Measurements from ENCODE around the gene ACSS1.

ACSS1 gene

DNA sequence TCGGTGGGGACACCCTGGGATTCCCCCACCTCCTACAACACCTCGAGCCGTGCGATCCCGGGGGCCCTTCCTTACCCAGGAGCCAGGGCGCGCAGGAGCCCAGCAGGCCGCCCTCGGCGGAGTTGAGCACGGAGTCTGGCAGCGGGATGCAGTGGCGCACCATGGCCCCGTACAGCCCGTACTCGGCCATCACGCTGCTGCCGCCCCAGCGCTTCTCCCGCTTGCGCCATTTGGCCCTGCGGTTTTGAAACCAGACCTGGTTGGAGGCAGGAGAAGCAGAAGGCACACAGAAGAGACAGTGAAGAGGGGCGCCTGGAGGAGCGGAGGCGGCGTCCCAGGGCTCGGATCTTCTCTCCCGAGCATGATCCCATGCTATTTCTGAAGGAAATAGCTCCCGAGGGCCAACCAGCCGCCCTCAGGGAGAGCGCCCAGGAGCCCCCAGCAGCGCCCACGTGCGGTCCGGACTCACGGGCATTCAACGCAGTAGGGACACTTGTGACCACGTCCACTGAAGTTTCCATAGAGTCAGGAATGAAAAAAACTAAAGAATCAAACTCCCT lies 19.8 kb upstream of the ACSS1 start:
- peak; percentile 70 for DNase-seq

DNA sequence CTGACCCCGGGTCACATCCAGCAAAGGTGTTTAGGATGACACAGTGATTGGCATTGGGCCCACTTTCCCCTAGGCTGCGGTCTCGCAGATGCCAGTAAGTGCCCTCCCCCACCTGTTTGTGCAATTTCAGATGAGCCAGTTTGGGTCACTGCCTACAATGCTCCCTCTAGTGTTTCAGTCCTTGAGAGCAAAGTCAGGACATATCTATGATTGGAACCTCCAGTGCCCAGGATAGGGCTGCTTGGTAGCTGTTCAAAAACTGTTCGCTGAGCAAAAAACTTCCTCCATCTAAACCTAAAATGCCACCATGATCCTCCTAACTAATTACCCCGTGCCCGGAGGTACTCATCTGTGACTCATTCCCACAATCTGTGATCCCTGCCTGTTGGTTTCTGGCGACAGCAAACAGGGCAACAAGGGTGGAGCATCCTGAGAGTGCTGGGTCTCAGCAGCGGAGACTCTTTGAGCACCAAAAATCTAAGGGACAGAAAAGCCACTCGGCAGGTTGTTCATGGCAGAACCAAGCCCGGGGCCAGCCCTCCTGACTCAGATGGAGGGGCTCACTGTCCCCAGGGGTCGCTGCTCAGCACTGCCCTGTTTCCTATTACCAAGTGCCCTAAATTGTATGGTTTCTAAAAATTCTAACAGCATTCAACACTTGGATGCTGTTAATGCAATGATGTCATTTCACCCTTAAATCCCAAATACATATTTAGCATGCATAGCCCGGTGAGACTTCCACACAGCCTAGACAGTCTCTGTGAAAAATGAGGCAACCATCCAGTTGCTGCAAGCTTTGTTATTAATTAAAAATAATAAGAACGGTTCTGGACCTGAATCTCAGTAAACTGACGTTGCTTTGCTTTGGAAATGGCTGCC lies 19.0 kb upstream of the ACSS1 start:
- DNase-seq: peak; percentile 91

GRCh38 chr20:25076201-25076600 lies 18.3 kb upstream of the ACSS1 start:
- peak; percentile 52 for DNase-seq

GRCh38 chr20:25073544-25073943 lies 15.6 kb upstream of the ACSS1 start:
- no peak for DNase-seq

GRCh38 chr20:25072226-25072811 lies 14.4 kb upstream of the ACSS1 start:
- DNase-seq: no peak

DNA sequence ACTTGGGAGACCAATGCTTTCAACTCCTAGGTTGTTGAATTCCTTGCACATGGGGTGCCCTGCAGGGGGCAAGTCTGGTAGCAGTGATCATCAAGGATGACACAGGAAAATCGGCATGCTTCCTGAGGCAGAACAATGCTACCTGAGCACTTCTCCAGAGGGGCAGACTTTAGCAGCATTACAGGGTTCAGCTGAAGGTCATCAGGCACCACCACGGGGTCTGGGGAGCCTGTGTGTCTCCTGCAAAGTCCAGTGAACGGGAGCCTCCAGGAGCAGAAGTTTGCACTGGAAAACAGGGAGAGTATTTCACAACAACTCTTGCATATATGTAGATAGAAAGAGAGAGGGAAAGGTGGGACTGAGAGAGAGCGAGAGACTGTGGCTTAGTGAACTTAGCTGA lies 13.8 kb upstream of the ACSS1 start:
- no peak for DNase-seq

DNA sequence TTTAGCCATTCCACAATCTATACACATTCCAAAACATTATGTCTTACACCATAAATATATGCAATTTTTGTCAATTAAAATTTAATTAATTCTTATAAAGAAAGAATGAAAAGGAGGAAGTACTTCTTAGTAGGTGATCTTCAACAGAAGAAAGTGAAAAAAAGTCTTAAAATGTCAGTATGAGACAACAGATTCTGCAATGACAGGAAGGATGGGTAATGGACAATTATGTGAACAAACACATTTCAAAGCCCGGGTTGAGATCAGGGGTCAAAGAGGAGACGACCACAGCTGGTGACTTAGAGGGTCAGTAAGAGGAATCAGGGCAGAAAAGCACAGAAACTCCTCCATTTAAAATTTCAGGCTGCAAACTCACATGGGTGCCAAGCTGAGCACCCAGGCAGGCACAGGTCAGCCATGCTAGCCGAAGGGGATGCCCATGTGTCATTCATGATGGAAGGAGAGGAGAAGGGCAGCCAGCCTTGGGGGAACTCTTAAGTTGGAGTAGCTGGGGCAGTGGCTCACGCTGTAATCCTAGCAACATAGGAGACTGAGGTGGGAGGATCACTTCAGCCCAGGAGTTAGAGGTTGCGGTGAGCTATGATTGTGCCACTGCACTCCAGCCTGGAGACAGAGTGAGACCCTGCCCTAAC lies 13.0 kb upstream of the ACSS1 start:
- no peak for DNase-seq

GRCh38 chr20:25067102-25067987 lies 9.4 kb upstream of the ACSS1 start:
- no peak for DNase-seq

- peak; percentile 83 for DNase-seq
Observed at GRCh38 chr20:25066386-25066785, 8.4 kb upstream of the ACSS1 start.

- DNase-seq: peak; percentile 77
Observed at GRCh38 chr20:25065625-25066338, 7.8 kb upstream of the ACSS1 start.

DNA sequence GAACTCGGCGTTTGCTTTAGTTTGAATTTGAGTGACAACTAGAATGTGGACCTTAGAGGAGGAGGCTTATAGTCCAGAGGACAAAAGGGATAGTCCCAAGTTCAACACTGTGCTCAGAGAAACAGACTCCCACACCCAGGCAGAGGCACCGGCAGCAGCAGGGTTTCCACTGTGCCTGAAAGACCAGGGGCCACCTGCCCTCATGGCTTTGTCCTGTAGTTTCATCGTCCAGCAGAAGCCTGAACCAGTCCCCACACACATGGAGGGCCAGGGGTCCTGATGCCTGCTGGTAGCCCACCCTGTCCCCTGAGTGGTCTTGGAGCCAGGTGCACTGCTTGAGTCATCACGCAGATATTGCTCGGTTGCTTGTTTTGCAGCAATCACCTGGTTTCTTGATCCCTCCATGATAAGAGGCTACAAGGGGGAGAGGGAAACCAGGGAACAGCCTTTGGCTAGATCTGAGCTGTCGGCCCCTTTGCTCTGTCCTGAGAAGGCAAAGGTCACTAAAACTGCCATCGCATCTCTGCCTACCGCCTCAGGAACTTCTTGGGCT lies 7.2 kb upstream of the ACSS1 start:
- no peak for DNase-seq

- DNase-seq: no peak
Observed at GRCh38 chr20:25064561-25065071, 6.7 kb upstream of the ACSS1 start.

GRCh38 chr20:25063981-25064380 lies 6.0 kb upstream of the ACSS1 start:
- no peak for DNase-seq

DNA sequence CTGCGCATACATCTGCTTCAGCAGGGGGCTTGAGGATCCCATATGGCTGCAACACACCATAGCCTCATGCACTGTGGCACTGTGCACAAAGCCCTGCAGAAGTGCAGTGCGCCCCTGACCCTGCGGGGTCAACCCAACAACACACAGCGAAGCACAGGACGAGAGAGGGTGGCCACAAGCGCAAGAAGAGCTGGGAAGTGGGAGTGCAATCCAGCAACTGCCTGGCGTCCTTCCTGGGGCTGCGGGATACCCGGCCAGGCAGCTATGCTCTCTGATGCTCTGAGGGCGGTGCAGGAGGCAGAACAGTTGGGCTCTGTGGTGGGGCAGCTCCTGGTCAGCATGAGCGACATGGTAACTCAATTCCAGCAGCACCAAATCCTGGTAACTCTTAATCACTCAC lies 5.6 kb upstream of the ACSS1 start:
- DNase-seq: no peak

- DNase-seq: no peak
Observed at GRCh38 chr20:25062841-25063240, 4.9 kb upstream of the ACSS1 start.

GRCh38 chr20:25061821-25062530 lies 4.0 kb upstream of the ACSS1 start:
- DNase-seq: no peak

- DNase-seq: peak; percentile 17
Observed at GRCh38 chr20:25061103-25061799, 3.3 kb upstream of the ACSS1 start.

GRCh38 chr20:25059866-25060465 lies 2.0 kb upstream of the ACSS1 start:
- peak; percentile 17 for DNase-seq
